CD4-positive, alpha-beta T cell (primary cell): ENCODE measurements around the gene HERC6. TPM values are rescaled to one million over a fixed set of nuclear protein-coding genes. Genes with fewer than 3 reads are reported as not detected.

Experiments used
- ATAC-seq: fragments of 200-7000 bp; cut with Tn5 transposase; one replicate; pipeline ENCODE4 v1.10.0; 2022; ENCODE audit warnings: mild to moderate bottlenecking; ENCODE audit not compliant: poor library complexity
- CTCF ChIA-PET: fragments of 350-600 bp; sonication (Branson Sonifier 250); formaldehyde crosslinking; loops from one replicate; lab custom pipeline; 2021; ENCODE audit warnings: antibody characterized with exemption, inconsistent platforms; lab: Charles Lee
- POLR2A ChIA-PET: fragments of 350-600 bp; sonication (Branson Sonifier 250); formaldehyde crosslinking; loops from one replicate; lab custom pipeline; 2021; ENCODE audit warnings: antibody characterized with exemption, inconsistent platforms; lab: Charles Lee
- DNase-seq, 14 experiments: peaks; one replicate each; pipeline ENCODE4 v3.0.0-alpha.2; 2013 to 2020; ENCODE audit warnings: mixed read lengths in 2 of 14
- H3K27ac ChIP-seq, 2 donors: one replicate each; pipeline versions ENCODE4 v1.5.1 to v1.7.0; 2013; ENCODE audit warnings: low read length in 2 of 2, low read depth in 1 of 2, mild to moderate bottlenecking in 1 of 2
- H3K27me3 ChIP-seq, 2 experiments: 1 replicate in 1 of 2; 2 replicates in 1 of 2; pipeline versions ENCODE4 v1.6.1 to v1.7.0; 2013; ENCODE audit warnings: low read length in 2 of 2, control low read depth in 1 of 2, mild to moderate bottlenecking in 1 of 2, moderate library complexity in 1 of 2; ENCODE audit not compliant: insufficient read depth in 2 of 2, control insufficient read depth in 1 of 2
- H3K36me3 ChIP-seq: one replicate; pipeline ENCODE4 v1.6.1; 2013; ENCODE audit warnings: low read length, control low read depth; ENCODE audit not compliant: insufficient read depth
- H3K4me1 ChIP-seq: one replicate; pipeline ENCODE4 v1.6.1; 2013; ENCODE audit warnings: low read length, control low read depth; ENCODE audit not compliant: insufficient read depth
- H3K4me3 ChIP-seq: one replicate; pipeline ENCODE4 v1.5.1; 2013; ENCODE audit warnings: mild to moderate bottlenecking, low read length, moderate library complexity
- H3K9me3 ChIP-seq, 2 experiments: 1 replicate in 1 of 2; 2 replicates in 1 of 2; pipeline versions ENCODE4 v1.6.1 to v1.7.0; 2013; ENCODE audit warnings: low read length in 2 of 2, mild to moderate bottlenecking in 2 of 2, control low read depth in 1 of 2, moderate library complexity in 1 of 2; ENCODE audit not compliant: control insufficient read depth in 1 of 2, insufficient read depth in 1 of 2
- H3K27ac Mint-ChIP-seq: one replicate; pipeline ENCODE4 v1.8.0; 2020; ENCODE audit warnings: mixed read lengths
- H3K27me3 Mint-ChIP-seq: one replicate; pipeline ENCODE4 v1.8.0; 2021; ENCODE audit warnings: mixed read lengths
- H3K36me3 Mint-ChIP-seq: one replicate; pipeline ENCODE4 v1.8.0; 2021; ENCODE audit warnings: low read depth, mixed read lengths
- H3K4me1 Mint-ChIP-seq: one replicate; pipeline ENCODE4 v1.8.0; 2021; ENCODE audit warnings: low read depth, mixed read lengths
- H3K4me3 Mint-ChIP-seq: one replicate; pipeline ENCODE4 v1.8.0; 2020; ENCODE audit warnings: mild to moderate bottlenecking, mixed read lengths
- H3K9me3 Mint-ChIP-seq: one replicate; pipeline ENCODE4 v1.8.0; 2020; ENCODE audit warnings: mixed read lengths
- CTCF ChIP-seq: fragments of 200-600 bp; IDR thresholded peaks from one replicate; pipeline ENCODE4 v1.8.0; 2022; ENCODE audit warnings: antibody characterized with exemption, mild to moderate bottlenecking
- intact Hi-C, 2 experiments: fragments of 100-400 bp; cut with DNase I in 1 of 2; cut with micrococcal nuclease in 1 of 2; formaldehyde crosslinking; loops; one replicate each; pipeline versions ENCODE4 v1.15.1 to v1.9.0; 2023 to 2025; cut with DNase I, micrococcal nuclease
- total RNA-seq, 174 experiments: library from RNA in 2 of 174; stranded (reverse) in 2 of 174; gene quantifications; one replicate each; pipeline ENCODE4 v1.2.3 and lab custom pipeline; 2021 to 2026

The HERC6 gene
- total RNA-seq, 2 experiments from 2014 or later, result 9.5 to 10.6 TPM

GRCh38 chr4:88439161-88439760, 60.6 kb downstream of the HERC6 start:
- Mint-ChIP-seq H3K36me3 (peaks cover 70% of the 10 kb centered on the region), H3K27ac (peak overlapping the region; percentile 60), H3K27me3 (no peaks in the 10 kb centered on the region), H3K4me1 (no peaks in the 10 kb centered on the region), H3K9me3 (no peaks in the 10 kb centered on the region), H3K4me3 (no peak overlapping the region)
- no peak for DNase-seq
- H3K9me3 ChIP-seq, result no peaks in the 10 kb centered on the region
- peaks cover 39% of the 10 kb centered on the region for H3K36me3 ChIP-seq
- intact Hi-C loops, result no loop called here
- no peak overlapping the region for H3K4me3 ChIP-seq
- CTCF ChIA-PET, result no interaction called here
- POLR2A ChIA-PET, result no interaction called here
- H3K27ac ChIP-seq, result no peak overlapping the region
- no peaks in the 10 kb centered on the region for H3K27me3 ChIP-seq
- no peak for ATAC-seq
- TF ChIP-seq CTCF, result no peak
- H3K4me1 ChIP-seq, result no peaks in the 10 kb centered on the region

- Histone ChIP-seq H3K27ac (no peak overlapping the region), H3K4me1 (no peaks in the 10 kb centered on the region), H3K9me3 (no peaks in the 10 kb centered on the region), H3K4me3 (no peak overlapping the region), H3K36me3 (peaks cover 32% of the 10 kb centered on the region), H3K27me3 (no peaks in the 10 kb centered on the region)
- Mint-ChIP-seq H3K27ac (peak overlapping the region; percentile 45), H3K36me3 (peaks cover 62% of the 10 kb centered on the region), H3K9me3 (no peaks in the 10 kb centered on the region), H3K4me1 (no peaks in the 10 kb centered on the region), H3K27me3 (no peaks in the 10 kb centered on the region), H3K4me3 (no peak overlapping the region)
- intact Hi-C loops, result no loop called here
- POLR2A ChIA-PET, result no interaction called here
- no peak for ATAC-seq
- TF ChIP-seq CTCF, result no peak
- CTCF ChIA-PET, result no interaction called here
- DNase-seq, result no peak
Measured at GRCh38 chr4:88440146-88440545, 61.5 kb downstream of the HERC6 start.

- no peak overlapping the region for H3K27ac Mint-ChIP-seq
- intact Hi-C loops, result no loop called here
- CTCF ChIA-PET, result interaction anchor here (0.6 kb wide), 1 partner anchor 1496 kb away, joined by 4 read pairs; no protein-coding TSS in a partner anchor
- H3K4me3 ChIP-seq, result no peak overlapping the region
- no peaks in the 10 kb centered on the region for H3K4me1 Mint-ChIP-seq
- H3K9me3 Mint-ChIP-seq, result no peaks in the 10 kb centered on the region
- no peaks in the 10 kb centered on the region for H3K9me3 ChIP-seq
- no peak overlapping the region for H3K27ac ChIP-seq
- peaks cover 23% of the 10 kb centered on the region for H3K36me3 ChIP-seq
- no peak for DNase-seq
- H3K4me1 ChIP-seq, result no peaks in the 10 kb centered on the region
- POLR2A ChIA-PET, result interaction anchor here (1.1 to 1.4 kb wide), 2 partner anchors 14 to 15 kb away, joined by 3 read pairs; partner anchors contain the start of gene HERC5
- peaks cover 51% of the 10 kb centered on the region for H3K36me3 Mint-ChIP-seq
- H3K4me3 Mint-ChIP-seq, result no peak overlapping the region
- TF ChIP-seq CTCF, result no peak
- no peaks in the 10 kb centered on the region for H3K27me3 ChIP-seq
- ATAC-seq, result no peak
- H3K27me3 Mint-ChIP-seq, result no peaks in the 10 kb centered on the region
Measured at GRCh38 chr4:88441696-88442095, 63.0 kb downstream of the HERC6 start.
